Measurements from ENCODE around the gene ASB14.
A peak's percentile ranks its signal among the peaks of the same experiment; 100 is the strongest.

The ASB14 gene

DNA sequence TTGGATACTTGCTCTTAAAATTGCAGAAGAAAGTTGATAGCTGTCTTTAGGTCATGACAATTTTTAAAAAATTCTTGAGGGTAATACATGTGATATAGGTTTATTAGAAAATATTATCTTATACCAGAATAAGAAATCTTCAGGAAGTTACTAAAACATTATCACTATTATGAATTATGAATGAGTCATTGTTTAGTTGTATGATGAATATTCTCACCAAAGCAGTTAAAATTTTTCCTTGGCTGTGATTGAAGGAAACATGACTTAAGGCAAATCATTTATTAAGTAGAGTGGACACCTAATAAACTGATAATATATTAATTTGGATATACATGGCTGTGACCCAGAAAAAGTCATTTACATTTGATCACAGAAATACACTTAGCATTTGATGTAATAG is 34.8 kb downstream of the ASB14 start:
- no peak for DNase-seq (ENCODE audit: low read depth)

DNA sequence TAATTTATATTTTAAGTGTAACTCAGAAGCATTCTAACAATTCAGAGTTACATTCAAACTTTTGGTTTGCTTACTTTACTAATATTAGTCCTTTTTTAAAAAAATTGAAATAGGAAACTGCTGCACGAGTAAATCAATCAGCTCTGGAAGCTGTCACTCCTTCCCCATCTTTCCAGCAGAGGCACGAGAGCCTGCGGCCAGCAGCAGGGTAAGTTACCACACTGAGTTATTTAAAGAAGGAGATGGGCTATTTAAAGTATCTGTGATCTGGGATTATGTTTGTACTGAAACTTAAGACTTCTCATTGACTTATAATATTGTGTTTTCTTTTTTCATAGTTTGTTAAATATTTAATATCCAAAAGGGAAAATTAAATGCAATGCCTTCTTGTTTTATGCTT is 35.6 kb downstream of the ASB14 start:
- no peak for DNase-seq (ENCODE audit: low read depth)

DNA sequence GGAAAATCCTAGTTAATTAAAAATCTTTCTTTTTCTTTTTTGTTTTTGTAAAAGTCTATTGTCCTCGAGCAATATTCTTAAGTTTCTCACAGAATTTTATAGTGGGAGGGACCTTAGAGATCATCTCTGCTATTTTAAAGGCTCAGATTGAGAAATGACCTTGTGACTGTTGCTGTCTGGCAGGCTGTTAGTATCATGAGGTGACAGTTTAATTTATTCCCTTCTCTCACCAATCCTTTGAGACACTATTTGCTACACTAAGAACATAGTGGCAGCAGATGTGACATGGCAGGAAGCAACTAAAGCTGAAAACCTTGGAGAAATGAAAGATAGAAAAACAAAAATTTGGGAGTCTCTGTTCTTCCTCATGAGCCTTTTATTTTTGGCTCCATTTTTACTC is 40.1 kb downstream of the ASB14 start:
- DNase-seq (ENCODE audit: low read depth): no peak

DNA sequence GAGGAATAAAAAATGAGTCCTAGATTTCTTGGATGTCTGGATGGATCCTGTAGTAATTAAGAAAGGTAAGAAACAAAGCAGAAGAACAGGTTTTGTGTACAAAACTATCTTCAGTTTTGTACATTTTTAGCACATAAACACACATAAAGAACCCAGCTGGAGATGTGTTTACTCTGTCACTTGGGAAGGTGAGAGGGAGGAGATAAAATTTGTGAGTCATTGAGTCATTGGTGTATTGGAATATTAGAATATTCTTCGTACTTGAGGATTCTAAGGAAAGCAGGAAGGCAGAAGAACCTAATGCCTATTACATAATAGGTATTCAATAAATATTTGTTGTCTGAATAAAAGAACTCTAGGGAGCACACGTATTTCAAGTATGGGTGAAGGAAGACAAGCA is 47.5 kb downstream of the ASB14 start:
- no peak for DNase-seq (ENCODE audit: low read depth)

DNA sequence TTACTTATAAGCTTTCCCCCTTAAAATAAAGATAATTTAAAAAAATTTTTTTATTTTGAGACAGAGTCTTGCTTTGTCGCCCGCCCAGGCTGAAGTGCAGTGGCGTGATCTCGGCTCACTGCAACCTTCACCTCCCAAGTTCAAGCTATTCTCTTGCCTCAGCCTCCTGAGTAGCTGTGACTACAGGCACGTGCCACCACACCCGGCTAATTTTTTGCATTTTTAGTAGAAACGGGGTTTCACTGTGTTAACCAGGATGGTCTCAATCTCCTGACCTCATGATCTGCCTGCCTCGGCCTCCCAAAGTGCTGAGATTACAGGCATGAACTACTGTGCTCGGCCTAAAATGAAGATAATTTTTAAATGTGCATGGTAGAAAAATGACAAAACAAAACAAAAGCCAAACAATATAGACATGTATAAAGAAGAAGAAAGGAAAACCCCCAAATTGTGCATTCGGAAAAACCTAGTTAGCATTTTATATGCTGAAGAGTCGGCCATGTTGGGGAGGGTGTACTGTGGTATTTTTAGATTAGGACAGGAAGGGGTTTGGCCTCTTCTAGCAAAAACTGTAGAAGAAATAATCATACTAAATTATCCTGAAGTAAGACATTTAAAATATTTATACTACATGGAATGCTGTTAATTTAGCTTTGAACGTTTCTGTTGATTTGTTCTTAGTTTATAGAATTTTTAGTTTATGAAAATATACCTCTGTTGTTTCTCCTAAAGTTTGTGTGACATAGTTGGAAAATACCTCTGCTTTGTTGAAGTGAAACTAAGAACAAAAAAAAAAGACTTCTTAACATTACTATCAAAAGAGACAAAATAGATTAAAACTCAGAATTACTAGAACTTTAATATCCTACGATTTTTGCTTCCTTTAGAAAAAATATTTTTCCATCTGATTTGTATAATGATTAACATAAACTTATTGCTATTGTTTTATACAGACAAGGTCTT is 57.6 kb downstream of the ASB14 start:
- DNase-seq (ENCODE audit: low read depth): no peak

DNA sequence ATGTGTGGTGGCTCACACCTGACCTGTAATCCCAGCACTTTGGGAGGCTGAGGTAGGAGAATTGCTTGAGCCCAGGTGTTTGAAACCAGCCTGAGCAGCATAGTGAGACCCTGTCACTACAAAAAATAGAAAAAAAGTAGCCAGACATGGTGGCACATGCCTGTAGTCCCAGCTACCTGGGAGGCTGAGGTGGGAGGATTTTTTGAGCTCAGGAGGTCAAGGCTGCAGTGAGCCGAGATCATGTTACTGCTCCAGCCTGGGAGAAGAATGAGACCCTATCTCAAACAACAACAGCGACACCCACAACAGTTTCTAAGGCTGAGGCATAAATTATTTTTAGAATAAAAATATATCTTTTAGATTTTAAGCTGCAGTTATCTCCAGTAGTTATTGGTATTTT is 58.7 kb downstream of the ASB14 start:
- no peak for DNase-seq (ENCODE audit: low read depth)

DNA sequence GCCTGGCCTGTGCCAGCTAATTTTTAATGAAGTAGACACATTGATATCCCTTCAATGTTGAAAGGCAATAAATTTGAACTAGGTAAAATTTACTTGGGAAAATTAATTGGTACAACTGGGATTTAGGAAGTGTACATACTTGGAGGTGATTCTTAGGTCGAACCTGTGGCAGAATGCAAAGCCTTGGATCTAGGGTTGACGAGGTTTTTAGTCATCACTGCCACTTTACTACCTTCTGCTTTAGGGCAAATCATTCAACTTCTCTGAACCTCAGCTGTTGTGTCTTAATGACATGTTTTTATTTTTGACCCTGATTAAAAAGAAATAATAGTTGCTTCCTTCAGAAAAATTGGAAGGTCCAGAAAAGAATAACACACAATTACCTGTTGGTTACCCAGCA is 62.5 kb downstream of the ASB14 start:
- peak; percentile 38 for DNase-seq (ENCODE audit: low read depth)

DNA sequence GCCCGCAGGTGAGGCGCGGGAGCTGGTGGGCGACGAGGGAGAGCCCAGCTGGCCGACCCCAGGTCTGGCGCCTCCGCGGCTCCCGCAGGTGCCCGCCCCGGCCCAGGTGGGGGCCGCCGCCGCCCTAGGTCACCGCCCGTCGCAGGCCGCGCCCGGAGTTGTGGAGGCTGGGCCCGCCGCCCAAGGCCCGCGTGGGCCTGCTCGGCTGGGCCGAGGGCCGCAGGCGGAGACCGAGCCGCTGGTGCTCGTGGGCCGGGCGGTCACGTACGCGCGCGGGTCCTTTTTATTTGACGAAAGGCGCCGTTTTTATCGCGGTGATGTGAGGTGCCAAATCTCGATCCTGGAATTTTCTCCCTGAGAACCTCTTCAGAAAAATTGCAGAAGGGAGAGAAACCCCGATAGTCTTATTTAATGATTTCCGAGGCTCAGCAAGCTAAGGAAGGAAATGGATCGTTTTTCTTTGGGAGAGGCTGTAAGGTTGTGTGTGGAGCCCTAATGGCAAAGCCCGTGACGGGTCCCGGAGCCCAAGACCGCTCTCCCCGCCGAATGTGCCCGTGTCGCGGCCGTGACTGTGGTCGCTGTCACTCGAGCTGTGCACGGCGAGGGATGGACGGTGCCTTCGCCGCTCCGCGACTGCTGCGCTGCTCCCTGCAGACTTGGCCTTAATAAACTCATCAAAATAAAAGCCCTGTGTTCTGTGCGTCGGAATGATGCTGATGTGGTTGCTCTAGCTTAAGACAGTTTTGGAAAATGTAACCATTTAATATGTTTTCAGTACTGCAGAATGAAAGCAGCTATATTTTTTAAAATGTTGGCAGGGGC is 64.3 kb downstream of the ASB14 start:
- DNase-seq (ENCODE audit: low read depth): peak; percentile 68

DNA sequence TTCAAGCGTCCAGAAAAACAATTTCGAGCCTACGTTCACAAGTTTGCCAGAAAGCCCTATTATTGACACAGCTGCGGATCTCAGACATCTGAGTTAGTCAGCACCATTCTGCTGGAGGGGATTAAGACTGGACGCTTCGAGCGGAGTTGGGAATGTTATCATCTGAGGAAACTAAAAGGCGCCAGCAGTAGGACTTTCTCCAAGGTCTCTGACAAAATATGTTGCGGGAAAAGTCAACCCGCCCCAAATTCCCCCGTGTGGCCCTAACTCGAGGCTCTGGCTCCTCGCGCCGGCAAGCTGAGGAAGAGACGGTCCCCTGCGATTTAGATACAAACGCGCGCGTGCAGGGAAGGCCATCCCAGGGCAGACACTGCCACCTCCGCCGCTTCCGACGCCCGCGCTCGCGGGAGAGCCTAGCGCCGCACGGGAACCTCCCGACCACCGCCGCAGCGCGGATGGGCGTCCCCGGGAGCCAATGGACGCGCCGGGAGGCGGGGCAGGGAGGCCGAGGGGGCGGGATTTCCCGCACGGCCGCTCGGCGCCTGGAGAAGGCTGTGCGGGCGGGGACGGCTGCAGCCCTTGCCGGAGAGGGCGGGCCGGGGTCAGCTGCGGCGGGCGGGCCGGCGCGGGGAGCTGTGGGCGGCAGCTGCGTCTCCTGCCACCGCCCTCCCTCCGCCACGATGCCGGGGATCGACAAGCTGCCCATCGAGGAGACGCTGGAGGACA is 65.1 kb downstream of the ASB14 start, which contains the start of gene APPL1:
APPL1 (plus strand) TSS at position 526 of the 726 bp plus-strand sequence; CDS start at position 681, 155 bp downstream.
- DNase-seq (ENCODE audit: low read depth): peak; percentile 90

DNA sequence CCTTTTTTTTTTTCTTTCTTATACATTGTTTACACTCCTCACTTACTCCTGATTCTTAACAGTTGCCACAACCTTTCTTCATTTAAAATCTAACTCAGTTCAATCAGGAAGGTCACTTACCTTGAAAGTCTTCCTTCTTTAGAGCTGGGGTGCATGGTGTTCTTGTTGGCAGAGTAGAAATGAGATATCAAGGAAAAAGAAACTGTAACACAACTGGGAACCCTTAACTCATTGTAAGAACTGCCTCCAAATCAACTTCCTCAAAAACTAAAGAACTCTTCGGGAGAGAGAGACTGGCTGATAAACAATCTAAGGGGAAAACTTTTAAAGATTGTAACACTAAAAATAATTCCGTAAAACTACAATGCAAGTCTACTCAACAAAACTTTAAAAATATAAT is 66.3 kb downstream of the ASB14 start:
- DNase-seq (ENCODE audit: low read depth): no peak

DNA sequence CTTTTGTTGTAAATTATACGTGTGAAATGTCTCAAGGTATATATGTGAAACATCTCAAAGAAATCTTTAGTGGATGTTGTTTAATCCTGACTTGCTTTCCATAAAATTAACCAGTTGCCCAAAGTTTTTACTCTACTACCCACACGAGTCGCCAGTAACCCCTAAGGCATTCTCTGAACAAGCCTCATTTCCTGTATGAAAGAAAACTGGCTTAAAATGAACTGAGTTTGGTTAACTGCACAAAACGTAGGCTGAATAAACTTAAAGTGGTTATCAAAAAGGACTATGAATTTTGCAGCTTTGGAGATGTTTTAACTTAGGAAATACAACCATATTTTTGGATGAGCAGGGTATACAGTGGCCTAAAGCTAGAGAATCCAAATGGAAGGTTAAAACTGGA is 67.6 kb downstream of the ASB14 start:
- DNase-seq (ENCODE audit: low read depth): peak; percentile 44

DNA sequence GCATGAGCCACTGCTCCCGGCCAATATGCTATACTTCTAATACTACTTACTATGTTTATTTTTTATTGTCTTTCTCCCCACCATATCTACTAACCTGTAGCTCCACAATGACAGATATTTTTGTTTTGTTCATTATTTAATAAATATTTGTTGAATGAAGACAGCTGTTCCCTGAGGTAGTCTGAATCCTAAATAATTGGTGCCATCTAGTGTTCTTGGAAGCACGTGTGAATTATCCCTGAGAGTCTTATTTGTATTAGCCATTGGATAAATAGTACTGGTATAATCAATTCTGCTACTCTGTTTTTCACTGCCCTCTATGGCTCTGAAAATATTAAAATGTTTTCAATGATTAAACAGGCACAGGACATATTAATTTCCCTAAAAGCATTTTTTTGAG is 70.6 kb downstream of the ASB14 start:
- no peak for DNase-seq (ENCODE audit: low read depth)
